ENCODE measurements around the gene CTTNBP2NL. TPM values are rescaled to one million over a fixed set of nuclear protein-coding genes. Genes with fewer than 3 reads are reported as not detected.
A peak's percentile ranks its signal among the peaks of the same experiment; 100 is the strongest.

CTTNBP2NL gene
- total and polyA plus RNA-seq, 2 of the 4 experiments (the other 2 are of a cell fraction), result 12.4 to 22.0 TPM

GRCh38 chr1:112457241-112457640 lies 61.2 kb downstream of the CTTNBP2NL start:
- Histone ChIP-seq H4K20me1 (ENCODE audit: insufficient read depth, low read length) (peaks cover 17% of the 10 kb centered on the region), H3K4me3 (ENCODE audit: insufficient read depth, low read depth, low read length) (no peak overlapping the region), H3K9ac (ENCODE audit: low read depth, low read length) (no peak overlapping the region), H3K79me1 (ENCODE audit: low read depth in 1 of 2, low read length in 2 of 2) (peaks cover 39 to 72% of the 10 kb centered on the region in 2 experiments), H3K9me1 (ENCODE audit: insufficient read depth, low read length) (peaks cover 9% of the 10 kb centered on the region), H4K91ac (ENCODE audit: insufficient read depth, low read depth, low read length) (peak overlapping the region; percentile 55), H3K14ac (replicated peaks; ENCODE audit: low read depth, low read length) (peak overlapping the region; percentile 51), H4K8ac (ENCODE audit: low read depth in 2 of 2, low read length in 2 of 2) (peak overlapping the region in 1 of 2 experiments; percentile 32; a peak in 3 of 4 replicates), H3K36me3 (ENCODE audit: control insufficient read depth, insufficient read depth, low read length) (peaks cover 27% of the 10 kb centered on the region), H2AK5ac (ENCODE audit: low read depth, low read length) (peak overlapping the region; percentile 62), H2AK9ac (replicated peaks; ENCODE audit: low read depth, low read length, poor library complexity) (peak overlapping the region; percentile 20), H2BK20ac (ENCODE audit: low read depth, low read length) (peak overlapping the region; percentile 18), H3K4me2 (ENCODE audit: low read depth, low read length) (peak overlapping the region; percentile 39; the same call in 1 of the 2 replicates), H2BK120ac (ENCODE audit: low read depth, low read length) (peak overlapping the region; percentile 22; the same call in 1 of the 2 replicates), H4K5ac (ENCODE audit: low read depth, low read length) (peak overlapping the region; percentile 46; the same call in 1 of the 2 replicates), H2AFZ (replicated peaks; ENCODE audit: low read length, poor library complexity) (no peak overlapping the region), H3K4ac (ENCODE audit: low read depth, low read length) (peak overlapping the region; percentile 49), H3K18ac (ENCODE audit: low read depth, low read length) (peak overlapping the region; percentile 42), H3K23ac (ENCODE audit: low read depth, low read length) (peak overlapping the region; percentile 75; the same call in 1 of the 2 replicates), H3K9me3 (ENCODE audit: control insufficient read depth, insufficient read depth, low read length) (no peaks in the 10 kb centered on the region), H3K27ac (ENCODE audit: insufficient read depth, low read length) (peak overlapping the region; percentile 80), H3K4me1 (ENCODE audit: control insufficient read depth, insufficient read depth, low read length) (peaks cover 30% of the 10 kb centered on the region), H3K56ac (ENCODE audit: extremely low read depth, insufficient read depth, low read length) (peak overlapping the region; percentile 12; the same call in 1 of the 2 replicates), H2BK15ac (ENCODE audit: low read depth, low read length) (peak overlapping the region; percentile 48; the same call in 2 of the 3 replicates), H3K27me3 (ENCODE audit: control insufficient read depth, insufficient read depth, low read length) (no peaks in the 10 kb centered on the region), H2BK5ac (ENCODE audit: low read depth, low read length, poor library complexity, severe bottlenecking) (peak overlapping the region; percentile 81)
- no CpG with 5 or more reads among the region's 2 CpGs for WGBS, 2 experiments (ENCODE audit: extremely low coverage in 2 of 2, insufficient read length in 1 of 2)
- ChIA-PET CTCF (interaction anchor here (0.6 to 2.1 kb wide), 5 partner anchors 22 to 157 kb away, joined by 3 to 4 read pairs (median 4); no protein-coding TSS in a partner anchor), POLR2A (ENCODE audit: unreplicated experiment) (no interaction called here)
- in situ Hi-C loops (cut with MboI; ENCODE audit: low sequenced_read_pairs) (no loop called here), dilution Hi-C loops (cut with HindIII; ENCODE audit: low sequenced_read_pairs, unreplicated experiment) (no loop called here), intact Hi-C loops (cut with micrococcal nuclease) (no loop called here)
- BruUV-seq (replicated peaks), result no TSS peak
- TF ChIP-seq FOS (IDR thresholded peaks at IDR 0.05; ENCODE audit: low read depth, low read length) (peak; percentile 63), SMC3 (IDR thresholded peaks at IDR 0.05; ENCODE audit: low read depth, low read length) (no peak), MAFK (IDR thresholded peaks at IDR 0.05; ENCODE audit: low read depth, low read length) (peak; percentile 39), NFE2L2 (IDR thresholded peaks at IDR 0.05; ENCODE audit: low read depth, low read length) (no peak)
- DNase-seq, result peak; percentile 94
- peak; percentile 79 for ATAC-seq (ENCODE audit: low read depth)
